Measurements from ENCODE around the gene MYO1G.
"Not testable (repeated sequence)": the region's sequence is repeated elsewhere in the genome, so short reads cannot be mapped to it uniquely, and the experiment has no call there.

MYO1G gene

DNA sequence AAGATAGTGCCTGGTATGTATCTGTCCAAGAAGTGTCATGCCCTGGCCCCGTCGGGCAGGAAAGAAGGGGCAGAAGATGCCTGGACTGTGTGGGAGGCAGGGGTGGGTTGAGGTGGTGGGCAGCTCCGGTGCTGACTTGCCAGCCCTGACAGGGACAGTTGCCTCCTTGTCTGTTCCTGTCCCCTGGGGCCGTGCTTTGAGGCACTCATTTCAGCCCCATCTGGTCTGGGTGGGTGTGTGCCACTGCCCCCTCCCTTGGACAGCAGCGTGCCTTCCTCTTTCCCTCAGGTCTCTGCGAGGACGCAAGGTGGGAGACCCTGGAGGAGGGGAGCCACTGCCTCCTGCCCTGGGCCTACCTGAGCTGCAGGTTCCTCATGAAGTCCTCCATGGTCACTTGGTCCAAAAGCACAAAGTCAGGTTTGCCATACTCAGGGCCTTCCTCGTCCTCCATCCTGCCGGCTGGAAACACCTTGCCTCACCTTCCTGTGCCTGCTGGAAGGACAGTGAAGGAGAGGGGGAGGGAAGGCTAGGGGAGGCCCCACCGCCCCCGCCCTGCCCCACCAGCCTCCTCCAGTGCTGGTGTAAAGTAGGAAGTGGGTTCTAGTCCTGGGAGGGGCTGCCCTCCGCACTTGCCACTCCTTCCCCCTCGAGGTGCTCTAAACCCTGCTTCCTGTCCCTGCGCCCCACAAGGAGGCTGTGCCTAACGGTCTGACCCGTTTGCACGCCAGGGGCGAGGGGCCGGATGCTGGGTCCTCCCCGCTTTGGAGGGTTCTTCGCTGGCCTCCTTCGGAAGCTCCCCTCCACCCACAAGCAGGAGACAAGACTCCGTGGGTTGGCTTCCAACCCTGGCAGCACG is at the start of gene MYO1G:
Gene MYO1G (minus strand): TSS at position 505 of the 856 bp plus-strand sequence. CDS start 54 bp downstream, at position 451.
- Mint-ChIP-seq H3K4me1 (peaks cover 91% of the 10 kb centered on the region), H3K27me3 (no peaks in the 10 kb centered on the region), H3K4me3 (peak within 1 kb of the TSS; percentile 92), H3K9me3 (no peaks in the 10 kb centered on the region), H3K27ac (peak within 1 kb of the TSS; percentile 87), H3K36me3 (peaks cover 17% of the 10 kb centered on the region)

GRCh38 chr7:45028138-45028919 is 49.5 kb upstream of the MYO1G start:
- H3K27me3 Mint-ChIP-seq = no peaks in the 10 kb centered on the region
- H3K9me3 Mint-ChIP-seq = no peaks in the 10 kb centered on the region
- H3K27ac Mint-ChIP-seq = peak overlapping the region; percentile 68
- peaks cover 5% of the 10 kb centered on the region for H3K36me3 Mint-ChIP-seq
- peak overlapping the region; percentile 80 for H3K4me3 Mint-ChIP-seq
- H3K4me1 Mint-ChIP-seq = peaks cover 83% of the 10 kb centered on the region

GRCh38 chr7:45027774-45028114 is 48.9 kb upstream of the MYO1G start:
- Mint-ChIP-seq H3K4me3 (peak overlapping the region; percentile 80), H3K36me3 (peaks cover 5% of the 10 kb centered on the region), H3K27ac (peak overlapping the region; percentile 68), H3K9me3 (no peaks in the 10 kb centered on the region), H3K27me3 (no peaks in the 10 kb centered on the region), H3K4me1 (peaks cover 82% of the 10 kb centered on the region)

- peaks cover 77% of the 10 kb centered on the region for H3K4me1 Mint-ChIP-seq
- peak overlapping the region; percentile 80 for H3K4me3 Mint-ChIP-seq
- no peaks in the 10 kb centered on the region for H3K27me3 Mint-ChIP-seq
- H3K36me3 Mint-ChIP-seq = peaks cover 5% of the 10 kb centered on the region
- peak overlapping the region; percentile 68 for H3K27ac Mint-ChIP-seq
- no peaks in the 10 kb centered on the region for H3K9me3 Mint-ChIP-seq
Measured at GRCh38 chr7:45026984-45027773, 48.4 kb upstream of the MYO1G start.

- H3K4me1 Mint-ChIP-seq = peaks cover 79% of the 10 kb centered on the region
- peaks cover 7% of the 10 kb centered on the region for H3K36me3 Mint-ChIP-seq
- peak overlapping the region; percentile 68 for H3K27ac Mint-ChIP-seq
- H3K9me3 Mint-ChIP-seq = no peaks in the 10 kb centered on the region
- no peak overlapping the region for H3K4me3 Mint-ChIP-seq
- H3K27me3 Mint-ChIP-seq = no peaks in the 10 kb centered on the region
Measured at GRCh38 chr7:45026013-45026412, 47.2 kb upstream of the MYO1G start.

- not testable (repeated sequence) for H3K9me3 Mint-ChIP-seq, H3K27me3 Mint-ChIP-seq, H3K36me3 Mint-ChIP-seq, H3K4me3 Mint-ChIP-seq
- Mint-ChIP-seq H3K4me1 (peaks cover 85% of the 10 kb centered on the region), H3K27ac (peak overlapping the region; percentile 68)
Measured at GRCh38 chr7:45025473-45025872, 46.7 kb upstream of the MYO1G start.

DNA sequence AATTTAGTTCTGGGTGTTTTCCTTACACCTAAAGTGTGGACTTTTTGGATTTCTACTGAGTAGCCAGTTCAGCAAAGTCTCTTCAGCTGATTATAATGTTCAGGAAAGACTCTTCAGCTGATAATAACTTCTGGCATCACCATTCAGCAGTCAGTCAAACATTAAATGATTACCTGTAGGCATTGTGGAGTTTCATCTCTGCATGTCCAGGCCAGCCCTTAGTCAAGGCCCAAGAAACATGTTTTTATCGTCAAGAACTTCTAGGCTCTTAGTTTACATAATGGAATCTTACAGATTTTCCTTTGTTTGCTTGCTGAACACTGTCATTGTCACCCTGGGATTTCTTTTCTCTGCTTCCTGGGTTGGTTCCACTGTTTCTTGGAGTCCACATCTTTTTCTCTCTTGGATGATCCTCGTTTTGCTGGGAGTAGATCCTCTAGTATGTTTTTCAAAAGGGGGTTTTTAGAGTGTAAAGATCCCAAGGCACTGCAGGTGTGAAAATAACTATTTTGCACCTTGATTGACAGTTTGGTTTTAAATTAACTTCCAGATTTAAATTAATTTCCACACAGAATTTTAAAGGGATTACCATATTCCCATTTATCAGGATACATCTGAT is 45.4 kb upstream of the MYO1G start:
- Mint-ChIP-seq H3K9me3 (no peaks in the 10 kb centered on the region), H3K4me1 (peaks cover 81% of the 10 kb centered on the region), H3K27me3 (no peaks in the 10 kb centered on the region), H3K36me3 (peaks cover 11% of the 10 kb centered on the region), H3K27ac (peak overlapping the region; percentile 51), H3K4me3 (no peak overlapping the region)

DNA sequence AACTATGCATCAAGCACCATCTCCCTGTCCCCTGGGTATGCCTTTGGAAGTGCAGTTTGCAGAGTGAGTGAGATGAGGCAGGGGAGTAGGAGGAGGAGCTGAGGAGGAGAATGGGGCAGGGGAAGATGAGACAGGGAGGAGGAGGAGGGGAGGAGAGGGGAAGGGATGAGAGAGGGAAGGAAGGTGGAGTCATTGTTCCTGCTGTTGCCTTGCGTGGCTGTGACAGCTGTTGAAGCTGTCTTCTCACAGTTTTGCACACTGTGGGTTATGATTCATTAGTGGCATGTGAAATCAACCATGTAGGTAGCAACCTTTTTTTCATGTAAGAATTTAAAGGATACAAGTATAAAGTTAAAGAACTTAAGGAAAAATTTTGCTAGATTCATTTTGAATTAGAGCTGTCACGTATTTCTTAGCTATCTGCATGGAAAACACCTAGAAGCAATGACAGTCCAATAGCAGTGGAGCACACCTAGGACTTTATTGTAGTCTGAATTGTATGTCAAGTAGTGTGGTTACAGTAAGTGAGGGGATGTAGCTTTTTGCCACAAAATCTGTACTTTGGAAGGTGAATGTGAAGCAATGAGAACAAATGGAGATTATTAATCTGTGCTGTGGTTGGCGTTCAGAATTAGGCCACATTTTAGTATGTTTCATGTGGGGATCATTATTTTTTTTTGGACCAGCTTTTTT is 42.9 kb upstream of the MYO1G start:
- peaks cover 17% of the 10 kb centered on the region for H3K36me3 Mint-ChIP-seq
- peaks cover 61% of the 10 kb centered on the region for H3K4me1 Mint-ChIP-seq
- no peaks in the 10 kb centered on the region for H3K27me3 Mint-ChIP-seq
- peak overlapping the region; percentile 78 for H3K27ac Mint-ChIP-seq
- H3K9me3 Mint-ChIP-seq = no peaks in the 10 kb centered on the region
- H3K4me3 Mint-ChIP-seq = peak overlapping the region; percentile 3

GRCh38 chr7:45020915-45021314 is 42.1 kb upstream of the MYO1G start:
- Mint-ChIP-seq H3K4me1 (peaks cover 57% of the 10 kb centered on the region), H3K36me3 (peaks cover 17% of the 10 kb centered on the region), H3K27me3 (no peaks in the 10 kb centered on the region), H3K9me3 (no peaks in the 10 kb centered on the region), H3K4me3 (no peak overlapping the region), H3K27ac (no peak overlapping the region)

- no peak overlapping the region for H3K4me3 Mint-ChIP-seq
- H3K36me3 Mint-ChIP-seq = peaks cover 19% of the 10 kb centered on the region
- no peaks in the 10 kb centered on the region for H3K9me3 Mint-ChIP-seq
- peaks cover 56% of the 10 kb centered on the region for H3K4me1 Mint-ChIP-seq
- no peak overlapping the region for H3K27ac Mint-ChIP-seq
- H3K27me3 Mint-ChIP-seq = no peaks in the 10 kb centered on the region
Measured at GRCh38 chr7:45017253-45017652, 38.4 kb upstream of the MYO1G start.

- no peaks in the 10 kb centered on the region for H3K27me3 Mint-ChIP-seq
- peaks cover 45% of the 10 kb centered on the region for H3K4me1 Mint-ChIP-seq
- H3K9me3 Mint-ChIP-seq = no peaks in the 10 kb centered on the region
- H3K4me3 Mint-ChIP-seq = no peak overlapping the region
- H3K27ac Mint-ChIP-seq = no peak overlapping the region
- peaks cover 16% of the 10 kb centered on the region for H3K36me3 Mint-ChIP-seq
Measured at GRCh38 chr7:45015313-45015712, 36.5 kb upstream of the MYO1G start.

DNA sequence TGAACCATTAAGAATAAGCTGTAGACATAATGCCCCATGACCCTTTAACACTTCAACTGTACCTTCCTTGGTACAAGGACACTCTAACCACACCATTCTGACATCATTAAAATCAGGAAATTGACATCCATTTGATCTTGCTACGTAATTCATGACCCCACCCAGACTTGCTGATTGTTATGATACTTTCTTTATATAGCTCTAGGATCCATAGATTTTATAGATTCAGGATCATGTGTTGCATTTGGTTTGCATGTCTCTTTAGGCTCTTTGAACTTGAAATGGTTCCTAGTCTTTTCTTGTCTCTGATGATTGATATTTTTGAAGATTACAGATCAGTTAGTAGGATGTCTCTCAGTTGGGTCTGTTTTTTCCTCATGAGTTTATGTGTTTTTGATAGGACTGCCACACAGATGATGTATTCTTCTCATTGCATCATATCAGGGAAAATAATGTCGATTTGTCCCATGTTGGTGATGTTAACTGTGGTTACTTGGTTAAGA is 34.7 kb upstream of the MYO1G start:
- peak overlapping the region; percentile 47 for H3K27ac Mint-ChIP-seq
- H3K4me3 Mint-ChIP-seq = peak overlapping the region; percentile 11
- peaks cover 44% of the 10 kb centered on the region for H3K4me1 Mint-ChIP-seq

GRCh38 chr7:45007571-45008328 is 28.9 kb upstream of the MYO1G start:
- Mint-ChIP-seq H3K27me3 (no peaks in the 10 kb centered on the region), H3K27ac (no peak overlapping the region), H3K36me3 (peaks cover 5% of the 10 kb centered on the region), H3K4me3 (no peak overlapping the region), H3K4me1 (peaks cover 53% of the 10 kb centered on the region), H3K9me3 (no peaks in the 10 kb centered on the region)

More for the DNA sequence above, 34.7 kb upstream of the MYO1G start:
- Mint-ChIP-seq H3K9me3 (no peaks in the 10 kb centered on the region), H3K27me3 (no peaks in the 10 kb centered on the region), H3K36me3 (peaks cover 12% of the 10 kb centered on the region)

DNA sequence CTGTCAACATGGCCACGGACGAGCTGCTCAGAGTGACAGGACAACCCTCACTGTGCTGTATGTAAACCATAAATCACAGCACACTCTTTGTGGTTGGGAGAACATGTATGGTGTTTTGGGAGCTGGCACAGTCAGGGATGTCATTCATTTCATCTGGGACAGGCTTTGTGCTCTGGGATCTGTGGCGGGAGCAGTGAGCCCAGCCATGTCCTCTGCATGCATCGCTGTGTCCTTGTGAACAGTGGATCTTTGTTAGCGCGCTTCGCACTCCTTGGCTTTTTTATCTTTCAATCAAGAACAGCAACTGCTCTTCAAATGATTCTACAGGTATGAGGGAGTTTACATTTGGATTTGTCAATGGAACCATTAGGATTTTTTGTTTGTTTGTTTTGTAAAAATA is 28.3 kb upstream of the MYO1G start:
- H3K27me3 Mint-ChIP-seq = no peaks in the 10 kb centered on the region
- H3K4me3 Mint-ChIP-seq = no peak overlapping the region
- peak overlapping the region; percentile 6 for H3K27ac Mint-ChIP-seq

More for the DNA sequence above, 28.3 kb upstream of the MYO1G start:
- Mint-ChIP-seq H3K36me3 (peaks cover 5% of the 10 kb centered on the region), H3K4me1 (peaks cover 49% of the 10 kb centered on the region), H3K9me3 (no peaks in the 10 kb centered on the region)

Data from activated naive CD4-positive, alpha-beta T cell treated with anti-CD3 and anti-CD28 coated beads, Interleukin-2, amount 50 U/mL, for 24 hours (primary cell).